ENCODE data around the gene CHIC1. TPM values are rescaled to one million over a fixed set of nuclear protein-coding genes. Genes with fewer than 3 reads are reported as not detected.

Gene CHIC1
- total RNA-seq: 4.4 and 5.2 TPM in 2 replicates

DNA sequence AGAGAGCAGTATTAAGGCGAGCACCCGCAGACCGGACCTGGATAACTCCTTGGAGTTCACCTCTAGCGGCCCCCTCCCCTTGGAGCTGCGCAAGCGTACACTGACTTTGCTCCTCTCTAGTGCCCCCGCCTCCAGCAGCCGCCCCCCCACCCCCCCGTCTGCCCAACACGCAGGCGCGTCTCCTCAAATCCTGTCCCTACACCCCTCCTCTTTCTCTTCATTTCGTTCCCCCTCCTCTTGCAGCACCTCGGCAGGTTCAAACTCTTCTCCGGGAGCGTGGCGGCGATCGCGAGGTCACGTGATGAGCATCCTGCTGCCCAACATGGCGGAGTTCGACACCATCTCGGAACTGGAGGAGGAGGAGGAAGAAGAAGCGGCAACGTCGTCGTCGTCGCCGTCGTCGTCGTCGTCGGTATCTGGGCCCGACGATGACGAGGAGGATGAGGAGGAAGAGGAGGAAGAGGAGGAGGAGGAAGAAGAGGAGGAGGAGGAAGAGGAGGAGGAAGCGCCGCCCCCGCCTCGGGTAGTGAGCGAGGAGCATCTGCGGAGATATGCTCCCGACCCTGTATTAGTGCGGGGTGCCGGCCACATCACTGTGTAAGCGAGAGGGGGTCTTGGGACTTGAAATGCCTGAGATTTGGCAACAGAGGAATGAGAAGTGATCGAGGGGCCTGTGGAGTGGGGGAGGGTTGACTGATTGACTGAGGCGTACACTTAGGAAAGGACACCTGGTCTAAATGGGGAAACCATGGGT, at the start of gene CHIC1:
CHIC1 (plus strand) TSS at position 214 of the 754 bp plus-strand sequence; CDS start at position 302, 88 bp downstream.

Other genes with a start within 250 kb of the CHIC1 start
- not detected in 2 replicates for gene CDX4, start 116.1 kb upstream of the CHIC1 start, total RNA-seq

Data from myometrial cell (primary cell).